PC-9 (cell line): ENCODE data around the gene ITGB7.

Experiments used
- EZH2 ChIP-seq: fragments of 200-600 bp; sonication (generic); IDR thresholded peaks from 2 replicates; pipeline ENCODE4 v1.8.0; 2017; ENCODE audit warnings: antibody characterized with exemption, low read depth
- TF ChIP-seq, protein P1 (sequence below): fragments of 200-600 bp; sonication (generic); conservative IDR thresholded peaks from 2 replicates; pipeline ENCODE4 v1.6.1; 2017; ENCODE audit warnings: mixed run types, antibody characterized with exemption, mild to moderate bottlenecking, moderate library complexity

DNA sequence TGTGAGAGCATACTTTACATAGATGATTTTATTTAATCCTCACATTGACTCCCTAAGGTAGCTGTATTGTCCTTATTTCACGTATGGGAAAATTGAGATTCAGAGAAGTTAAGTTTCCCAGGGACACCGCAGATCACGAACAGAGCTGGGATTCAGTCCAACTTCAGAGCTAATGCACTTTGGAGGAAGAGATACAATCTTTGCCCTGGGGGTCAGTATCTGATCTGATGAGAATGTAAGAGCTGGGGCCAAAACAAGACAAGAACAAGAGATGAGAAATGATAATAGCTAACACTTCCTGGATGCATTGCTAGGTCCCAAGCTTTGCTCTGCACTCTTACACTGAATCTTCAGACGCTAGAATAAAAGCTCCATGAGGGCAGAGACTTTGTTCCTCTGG, 20.3 kb downstream of the ITGB7 start:
- TF ChIP-seq, protein P1, sequence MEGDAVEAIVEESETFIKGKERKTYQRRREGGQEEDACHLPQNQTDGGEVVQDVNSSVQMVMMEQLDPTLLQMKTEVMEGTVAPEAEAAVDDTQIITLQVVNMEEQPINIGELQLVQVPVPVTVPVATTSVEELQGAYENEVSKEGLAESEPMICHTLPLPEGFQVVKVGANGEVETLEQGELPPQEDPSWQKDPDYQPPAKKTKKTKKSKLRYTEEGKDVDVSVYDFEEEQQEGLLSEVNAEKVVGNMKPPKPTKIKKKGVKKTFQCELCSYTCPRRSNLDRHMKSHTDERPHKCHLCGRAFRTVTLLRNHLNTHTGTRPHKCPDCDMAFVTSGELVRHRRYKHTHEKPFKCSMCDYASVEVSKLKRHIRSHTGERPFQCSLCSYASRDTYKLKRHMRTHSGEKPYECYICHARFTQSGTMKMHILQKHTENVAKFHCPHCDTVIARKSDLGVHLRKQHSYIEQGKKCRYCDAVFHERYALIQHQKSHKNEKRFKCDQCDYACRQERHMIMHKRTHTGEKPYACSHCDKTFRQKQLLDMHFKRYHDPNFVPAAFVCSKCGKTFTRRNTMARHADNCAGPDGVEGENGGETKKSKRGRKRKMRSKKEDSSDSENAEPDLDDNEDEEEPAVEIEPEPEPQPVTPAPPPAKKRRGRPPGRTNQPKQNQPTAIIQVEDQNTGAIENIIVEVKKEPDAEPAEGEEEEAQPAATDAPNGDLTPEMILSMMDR, result no peak
- no peak for TF ChIP-seq EZH2
